Parathyroid adenoma (tissue), 2 donors: ENCODE data around the gene WDR88.

ENCODE experiments used
- H2AFZ ChIP-seq: fragments of 300-600 bp; sonication (generic); one replicate; pipeline ENCODE4 v1.7.0; 2017; ENCODE audit warnings: antibody characterized with exemption, mild to moderate bottlenecking
- H3K27ac ChIP-seq: fragments of 300-600 bp; sonication (generic); one replicate; pipeline ENCODE4 v1.7.0; 2017
- H3K27me3 ChIP-seq: fragments of 300-600 bp; sonication (generic); one replicate; pipeline ENCODE4 v1.7.0; 2017; ENCODE audit warnings: low read length; ENCODE audit not compliant: control insufficient read depth, insufficient read depth
- H3K36me3 ChIP-seq: fragments of 300-600 bp; sonication (generic); one replicate; pipeline ENCODE4 v1.7.0; 2017; ENCODE audit warnings: low read length; ENCODE audit not compliant: control insufficient read depth, insufficient read depth
- H3K4me1 ChIP-seq: fragments of 300-600 bp; sonication (generic); one replicate; pipeline ENCODE4 v1.7.0; 2017; ENCODE audit warnings: control low read depth
- H3K4me2 ChIP-seq: fragments of 300-600 bp; sonication (generic); one replicate; pipeline ENCODE4 v1.7.0; 2017; ENCODE audit warnings: low read length
- H3K4me3 ChIP-seq: fragments of 300-600 bp; sonication (generic); one replicate; pipeline ENCODE4 v1.7.0; 2017; ENCODE audit warnings: low read depth, low read length
- H3K79me2 ChIP-seq: fragments of 300-600 bp; sonication (generic); one replicate; pipeline ENCODE4 v1.7.0; 2017; ENCODE audit warnings: control low read depth
- H3K9ac ChIP-seq: fragments of 300-600 bp; sonication (generic); one replicate; pipeline ENCODE4 v1.7.0; 2017; ENCODE audit warnings: mild to moderate bottlenecking
- H3K9me3 ChIP-seq: fragments of 300-600 bp; sonication (generic); one replicate; pipeline ENCODE4 v1.7.0; 2017; ENCODE audit warnings: low read length; ENCODE audit not compliant: control insufficient read depth
- TF ChIP-seq, protein P1 (sequence below): fragments of 300-600 bp; sonication (generic); IDR thresholded peaks from one replicate; pipeline ENCODE4 v1.7.0; 2017; ENCODE audit warnings: antibody characterized with exemption, mild to moderate bottlenecking
- donor health status: primary hyperparathyroidism.

WDR88 gene

DNA sequence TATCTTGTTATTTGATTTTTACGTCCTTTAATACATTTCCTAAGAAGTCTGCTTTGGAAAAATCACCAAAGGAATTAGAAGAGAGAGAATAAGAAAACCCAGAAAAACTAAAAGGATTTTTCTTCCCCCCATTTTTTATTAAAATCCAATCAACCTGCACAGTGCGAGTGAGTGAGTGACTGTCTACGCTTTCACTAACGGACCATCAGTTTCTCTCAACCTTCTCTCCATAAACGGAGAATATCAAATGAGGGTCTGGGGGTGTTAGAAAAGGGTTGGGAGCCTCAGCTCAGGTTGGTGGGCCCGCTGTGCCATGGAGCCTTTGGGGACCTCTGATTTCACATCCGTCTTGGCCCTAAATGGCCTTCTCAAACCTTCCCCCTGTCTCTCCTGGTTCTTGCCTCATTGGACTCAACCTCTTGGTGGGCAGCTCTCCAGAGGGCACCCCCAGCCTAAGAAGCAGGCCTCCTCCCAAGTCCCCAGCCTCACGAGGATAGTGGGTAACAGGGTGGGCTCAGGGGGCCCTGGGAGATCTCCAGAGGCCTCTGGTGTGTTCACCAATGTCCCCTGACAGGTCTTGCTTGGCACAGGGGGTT lies 61.5 kb downstream of the WDR88 start:
- H3K4me1 ChIP-seq: peaks cover 9% of the 10 kb centered on the region
- H3K9ac ChIP-seq: no peak overlapping the region
- H3K27me3 ChIP-seq: no peaks in the 10 kb centered on the region
- no peaks in the 10 kb centered on the region for H3K9me3 ChIP-seq
- H3K4me3 ChIP-seq: no peak overlapping the region
- H3K27ac ChIP-seq: no peak overlapping the region
- H3K4me2 ChIP-seq: peak overlapping the region; percentile 42
- H2AFZ ChIP-seq: peak overlapping the region; percentile 80
- peaks cover 5% of the 10 kb centered on the region for H3K79me2 ChIP-seq
- H3K36me3 ChIP-seq: peaks cover 2% of the 10 kb centered on the region
- TF ChIP-seq, protein P1, sequence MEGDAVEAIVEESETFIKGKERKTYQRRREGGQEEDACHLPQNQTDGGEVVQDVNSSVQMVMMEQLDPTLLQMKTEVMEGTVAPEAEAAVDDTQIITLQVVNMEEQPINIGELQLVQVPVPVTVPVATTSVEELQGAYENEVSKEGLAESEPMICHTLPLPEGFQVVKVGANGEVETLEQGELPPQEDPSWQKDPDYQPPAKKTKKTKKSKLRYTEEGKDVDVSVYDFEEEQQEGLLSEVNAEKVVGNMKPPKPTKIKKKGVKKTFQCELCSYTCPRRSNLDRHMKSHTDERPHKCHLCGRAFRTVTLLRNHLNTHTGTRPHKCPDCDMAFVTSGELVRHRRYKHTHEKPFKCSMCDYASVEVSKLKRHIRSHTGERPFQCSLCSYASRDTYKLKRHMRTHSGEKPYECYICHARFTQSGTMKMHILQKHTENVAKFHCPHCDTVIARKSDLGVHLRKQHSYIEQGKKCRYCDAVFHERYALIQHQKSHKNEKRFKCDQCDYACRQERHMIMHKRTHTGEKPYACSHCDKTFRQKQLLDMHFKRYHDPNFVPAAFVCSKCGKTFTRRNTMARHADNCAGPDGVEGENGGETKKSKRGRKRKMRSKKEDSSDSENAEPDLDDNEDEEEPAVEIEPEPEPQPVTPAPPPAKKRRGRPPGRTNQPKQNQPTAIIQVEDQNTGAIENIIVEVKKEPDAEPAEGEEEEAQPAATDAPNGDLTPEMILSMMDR: no peak

DNA sequence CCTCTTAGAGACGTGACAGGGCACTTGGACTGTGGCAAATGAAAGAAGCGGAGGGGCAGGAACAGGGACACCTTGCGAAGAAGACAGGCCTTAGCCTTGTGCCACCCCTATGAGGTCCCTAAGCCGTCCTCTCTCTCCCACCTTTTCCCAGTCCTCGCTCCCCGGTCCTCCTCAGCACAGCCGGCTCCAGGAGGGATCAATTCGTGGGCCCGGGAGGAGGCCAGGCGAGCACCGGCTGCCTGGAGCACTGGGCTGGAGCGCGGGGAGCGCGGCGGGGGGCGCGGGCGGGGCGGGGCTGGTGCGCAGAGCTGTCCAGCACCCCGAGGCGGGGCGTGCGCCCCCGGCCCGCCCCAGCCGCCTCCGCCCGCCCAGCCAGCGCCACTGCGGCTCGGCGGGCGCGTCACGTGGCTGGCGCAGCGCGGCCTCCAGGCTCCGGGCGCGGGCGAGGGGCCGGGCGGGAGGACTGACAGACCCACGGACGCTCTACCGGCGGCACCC lies 62.0 kb downstream of the WDR88 start, which contains the start of gene LRP3:
LRP3 (plus strand) TSS at position 466 of the 498 bp plus-strand sequence. CDS start 456 bp downstream, outside the sequence.
- TF ChIP-seq, protein P1: no peak

DNA sequence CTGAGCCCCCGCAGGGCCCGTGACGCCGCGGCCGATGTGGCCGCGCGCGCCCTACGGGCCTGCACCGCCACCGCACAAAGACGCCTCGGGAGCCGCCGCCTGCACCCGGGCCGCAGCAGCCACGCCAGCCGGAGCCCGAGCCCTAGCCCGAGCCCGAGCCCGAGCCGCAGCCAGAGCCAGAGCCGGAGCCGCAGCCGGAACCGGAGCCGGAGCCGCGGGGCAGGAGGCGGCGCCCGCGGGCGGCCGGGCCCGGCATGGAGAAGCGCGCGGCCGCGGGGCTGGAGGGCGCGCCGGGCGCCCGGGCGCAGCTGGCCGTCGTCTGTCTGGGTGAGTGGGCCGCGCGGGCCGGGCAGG lies 62.6 kb downstream of the WDR88 start:
- no peaks in the 10 kb centered on the region for H3K9me3 ChIP-seq
- peak overlapping the region; percentile 83 for H2AFZ ChIP-seq
- peaks cover 5% of the 10 kb centered on the region for H3K79me2 ChIP-seq
- H3K27ac ChIP-seq: no peak overlapping the region
- H3K4me3 ChIP-seq: peak overlapping the region; percentile 65
- peak overlapping the region; percentile 85 for H3K4me2 ChIP-seq
- H3K36me3 ChIP-seq: peaks cover 2% of the 10 kb centered on the region
- no peak overlapping the region for H3K9ac ChIP-seq
- H3K4me1 ChIP-seq: peaks cover 9% of the 10 kb centered on the region
- TF ChIP-seq, protein P1: no peak
- H3K27me3 ChIP-seq: no peaks in the 10 kb centered on the region

More for the DNA sequence above, 62.0 kb downstream of the WDR88 start, which contains the start of gene LRP3:
- H3K27me3 ChIP-seq: no peaks in the 10 kb centered on the region
- peak within 1 kb of the TSS; percentile 83 for H2AFZ ChIP-seq
- H3K9ac ChIP-seq: peak within 1 kb of the TSS; percentile 42
- H3K27ac ChIP-seq: peak within 1 kb of the TSS; percentile 69
- H3K79me2 ChIP-seq: peaks cover 5% of the 10 kb centered on the region
- H3K4me3 ChIP-seq: peak within 1 kb of the TSS; percentile 65
- H3K4me2 ChIP-seq: peak within 1 kb of the TSS; percentile 85
- H3K4me1 ChIP-seq: peaks cover 9% of the 10 kb centered on the region
- H3K36me3 ChIP-seq: peaks cover 2% of the 10 kb centered on the region
- no peaks in the 10 kb centered on the region for H3K9me3 ChIP-seq

DNA sequence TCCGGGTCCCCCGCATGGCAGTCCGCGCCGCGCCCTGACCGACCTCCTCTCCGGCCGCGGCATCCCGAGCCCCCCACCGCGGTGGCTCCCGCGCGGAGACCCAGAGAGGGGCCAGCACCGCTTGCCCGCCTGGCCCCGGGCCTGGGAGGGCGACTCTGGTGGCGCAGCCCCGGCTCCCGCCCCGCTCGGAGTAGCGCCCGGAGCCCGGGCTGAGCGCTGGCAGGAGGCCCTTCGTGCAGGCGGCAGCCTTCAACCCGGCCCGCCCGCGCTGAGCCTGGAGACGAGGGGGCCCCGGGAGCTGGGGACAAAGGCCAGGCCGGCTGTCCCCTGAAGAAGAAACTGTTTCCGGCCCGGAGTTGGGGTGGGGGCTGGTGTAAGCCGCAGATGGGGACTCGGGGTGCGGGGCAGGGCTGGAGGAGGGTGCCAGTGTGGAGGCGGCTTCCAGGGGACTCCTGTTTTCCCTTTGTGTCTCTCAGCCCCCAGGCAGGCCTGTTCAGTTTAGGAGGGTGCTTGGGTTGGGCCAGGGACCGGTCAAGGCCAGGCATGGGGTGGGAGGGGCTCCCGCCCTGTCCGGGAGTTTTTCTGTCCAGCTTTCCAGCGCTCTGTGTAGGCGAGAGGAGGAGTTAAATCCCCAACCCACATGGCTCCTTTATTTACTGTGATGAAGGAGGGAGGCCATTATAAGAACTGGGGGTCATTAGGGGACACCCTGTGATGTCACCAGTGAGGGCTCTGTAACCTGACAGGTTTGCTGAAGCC lies 63.2 kb downstream of the WDR88 start:
- TF ChIP-seq, protein P1: no peak
- H3K36me3 ChIP-seq: peaks cover 2% of the 10 kb centered on the region
- peak overlapping the region; percentile 83 for H2AFZ ChIP-seq
- peak overlapping the region; percentile 85 for H3K4me2 ChIP-seq
- peak overlapping the region; percentile 65 for H3K4me3 ChIP-seq
- H3K4me1 ChIP-seq: peaks cover 9% of the 10 kb centered on the region
- H3K79me2 ChIP-seq: peaks cover 5% of the 10 kb centered on the region
- no peaks in the 10 kb centered on the region for H3K9me3 ChIP-seq
- H3K27ac ChIP-seq: peak overlapping the region; percentile 69
- no peaks in the 10 kb centered on the region for H3K27me3 ChIP-seq
- peak overlapping the region; percentile 42 for H3K9ac ChIP-seq
